Non-pigmented ciliary epithelial cell (primary cell): Measurements from ENCODE around the gene SOX6.
"Not testable (repeated sequence)": the region's sequence is repeated elsewhere in the genome, so short reads cannot be mapped to it uniquely, and the experiment has no call there.

Source experiments
- DNase-seq: peaks from one replicate; pipeline ENCODE4 v3.0.0-alpha.2; 2010; ENCODE audit warnings: low read depth

SOX6 gene

DNA sequence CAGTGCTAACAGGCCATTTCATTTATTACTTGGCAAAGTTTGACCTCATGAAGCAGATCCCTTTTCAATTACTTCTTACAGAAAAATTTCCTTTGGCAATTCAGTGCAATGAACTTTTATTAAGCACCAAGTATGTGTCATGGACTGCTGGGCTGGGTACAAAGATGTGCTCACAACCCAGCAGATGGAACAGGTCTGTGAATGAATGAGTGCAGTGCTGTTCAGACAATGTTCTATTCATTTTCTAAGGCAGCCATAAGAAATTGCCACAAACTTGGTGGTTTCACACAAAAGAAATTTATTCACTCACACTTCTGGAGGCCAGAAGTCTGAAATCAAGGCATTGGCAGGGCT lies 428.5 kb downstream of the SOX6 start:
- DNase-seq, result no peak

DNA sequence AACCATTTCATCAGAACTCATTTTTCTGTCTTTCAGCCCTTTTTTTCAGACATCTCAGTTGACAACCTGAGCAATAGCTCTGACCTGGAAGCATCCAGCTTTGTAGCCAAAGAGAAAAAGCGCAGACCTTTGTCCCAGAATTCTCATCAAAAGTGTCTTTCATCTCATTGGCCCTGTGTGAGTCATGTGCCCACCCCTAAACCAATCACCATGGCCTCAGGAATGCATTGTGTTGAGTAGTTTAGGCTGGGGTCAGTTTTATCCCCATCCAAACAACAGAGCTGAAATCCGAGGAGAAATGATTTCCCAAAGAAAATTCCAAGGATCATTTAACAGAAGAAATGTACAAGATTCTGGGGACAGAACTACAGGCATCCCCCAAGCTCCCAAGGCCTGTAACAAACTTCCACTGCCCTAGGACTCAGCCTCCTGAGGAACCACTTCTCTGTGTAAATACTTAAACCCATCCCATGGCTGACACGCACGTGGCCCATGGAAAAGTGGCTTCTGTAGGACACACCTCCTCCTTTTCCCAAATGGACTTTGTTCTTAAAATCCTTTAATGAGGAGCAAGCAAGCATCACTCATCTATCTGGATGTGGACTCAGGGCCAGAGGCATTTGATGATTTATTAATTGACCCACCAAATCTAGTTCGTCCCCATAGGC lies 429.0 kb downstream of the SOX6 start:
- DNase-seq, result no peak

DNA sequence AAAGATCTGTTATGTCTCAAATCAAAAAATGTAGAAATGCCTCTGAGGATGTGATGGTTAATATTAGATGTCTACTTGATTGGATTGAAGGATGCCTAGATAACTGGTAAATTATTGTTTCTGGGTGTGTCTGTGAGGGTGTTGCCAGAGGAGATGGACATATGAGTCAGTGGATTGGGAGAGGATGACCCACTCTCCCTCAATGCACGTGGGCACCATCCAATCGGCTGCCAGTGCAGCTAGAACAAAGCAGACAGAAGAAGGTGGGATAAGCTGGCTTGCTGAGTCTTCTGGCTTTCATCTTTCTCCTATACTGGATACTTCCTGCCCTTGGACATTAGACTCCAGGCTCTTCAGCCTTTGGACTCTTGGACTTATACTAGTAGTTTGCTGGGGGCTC lies 430.3 kb downstream of the SOX6 start:
- DNase-seq, result no peak

DNA sequence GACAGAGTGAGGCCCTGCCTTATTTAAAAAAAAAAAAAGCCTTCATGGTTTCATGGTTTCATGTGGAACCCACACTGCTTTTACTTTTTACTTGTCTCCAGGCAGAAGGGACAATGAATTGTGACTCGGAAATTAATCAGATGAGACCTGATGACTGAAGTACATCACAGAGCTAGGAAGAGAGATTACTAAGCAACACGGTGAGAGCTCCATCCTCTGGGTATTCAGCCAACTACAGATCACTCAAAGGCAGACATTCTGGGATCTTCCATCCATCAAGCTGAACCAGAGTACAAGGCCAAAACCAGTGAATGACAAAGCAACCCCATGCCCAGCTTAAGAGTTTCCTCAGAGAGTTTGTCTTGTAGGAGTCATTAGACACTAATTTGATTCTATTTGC lies 433.2 kb downstream of the SOX6 start:
- DNase-seq, result no peak

DNA sequence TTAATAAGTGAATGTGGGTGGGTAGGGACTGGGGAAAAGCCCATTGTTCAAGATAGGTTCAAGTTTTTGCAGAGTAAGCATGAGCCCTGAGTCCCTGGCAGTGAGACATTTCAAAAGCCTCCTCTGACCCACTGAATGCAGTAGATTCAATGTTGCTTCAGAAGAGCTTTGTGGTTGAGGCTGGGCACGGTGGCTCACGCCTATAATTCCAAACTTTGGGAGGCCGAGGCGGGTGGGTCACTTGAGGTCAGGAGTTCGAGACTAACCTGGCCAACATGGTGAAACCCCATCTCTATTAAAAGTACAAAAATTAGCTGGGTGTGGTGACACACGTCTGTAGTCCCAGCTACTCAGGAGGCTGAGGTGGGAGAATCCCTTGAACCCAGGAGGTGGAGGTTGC lies 433.6 kb downstream of the SOX6 start:
- not testable (repeated sequence) for DNase-seq

DNA sequence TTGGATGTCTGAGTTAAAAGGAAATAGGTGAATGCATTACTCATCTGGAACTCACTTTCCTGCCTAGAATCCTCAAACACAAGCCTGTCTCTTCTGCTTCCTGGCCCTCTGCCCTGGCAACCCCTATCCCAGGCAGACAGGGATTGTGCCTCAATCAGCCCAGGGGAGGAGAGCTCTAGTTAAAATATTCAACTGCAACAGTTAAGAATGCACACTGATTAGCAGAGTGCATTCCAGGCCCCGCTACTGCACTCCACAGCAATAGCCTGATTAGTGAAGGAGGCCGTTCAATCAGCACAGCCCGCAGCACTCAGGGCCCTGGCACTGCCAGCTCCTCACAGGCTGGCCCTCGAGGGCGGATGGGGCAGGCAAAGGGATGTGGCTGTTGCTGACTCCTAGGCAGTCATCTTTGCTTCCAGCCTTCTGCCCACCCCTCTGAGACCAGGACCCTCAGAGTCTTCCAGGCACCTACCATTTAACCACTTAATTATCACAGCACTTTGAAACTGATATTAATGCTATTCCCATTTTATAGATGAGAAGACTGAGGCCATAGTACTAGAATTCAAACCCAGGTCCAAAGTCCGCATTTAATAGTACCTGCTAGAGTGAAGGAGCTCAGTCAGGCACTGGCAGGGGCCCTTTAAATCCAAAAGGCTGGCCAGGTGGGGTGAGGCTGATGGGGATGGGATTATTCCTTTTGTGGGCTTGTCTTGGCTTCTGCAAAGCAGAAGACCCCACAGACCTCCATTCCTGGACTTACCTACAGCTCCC lies 435.3 kb downstream of the SOX6 start:
- no peak for DNase-seq

DNA sequence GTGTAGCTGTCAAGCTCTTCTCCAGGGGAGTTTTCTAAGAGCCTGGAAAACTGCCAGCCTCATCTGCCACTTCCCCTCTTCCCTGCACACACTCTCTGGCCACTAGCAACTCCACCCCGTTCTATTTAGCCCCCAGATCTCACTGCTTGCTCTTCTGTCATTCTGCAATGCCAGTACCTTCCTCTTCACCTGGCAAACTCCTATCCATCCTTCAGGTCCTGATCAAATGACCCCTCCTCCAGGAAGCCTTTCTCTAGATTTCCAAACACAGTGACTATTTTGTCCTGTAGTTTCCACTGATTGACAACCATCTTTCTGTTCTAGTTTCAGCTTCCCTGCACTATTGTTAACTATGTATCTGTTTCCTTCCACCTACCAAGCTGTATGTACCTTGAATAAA lies 437.7 kb downstream of the SOX6 start:
- DNase-seq, result no peak

DNA sequence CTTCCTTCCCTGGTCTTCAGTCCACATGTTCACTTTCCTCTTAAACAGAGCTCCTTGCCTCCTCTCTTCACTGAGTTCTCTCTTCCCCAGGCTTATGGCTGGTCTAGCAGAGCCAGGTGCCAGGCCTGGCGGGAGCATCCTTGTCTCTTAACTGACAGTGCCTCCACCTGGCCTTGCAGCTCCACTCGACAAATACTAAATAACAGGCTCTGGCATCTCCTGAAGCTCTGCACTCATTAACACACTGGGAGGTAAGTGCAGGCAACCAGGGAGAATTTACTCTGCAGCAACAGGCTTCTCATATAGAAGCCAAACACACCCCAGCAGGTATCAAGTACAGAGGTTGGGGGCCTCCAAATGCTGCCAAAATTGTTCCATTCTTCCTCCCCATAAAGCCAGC lies 438.1 kb downstream of the SOX6 start:
- no peak for DNase-seq
